HUES48 (cell line): ENCODE data around the gene MIS12.
A peak's percentile ranks its signal among the peaks of the same experiment; 100 is the strongest.

Experiments
- H3K27ac ChIP-seq: one replicate; pipeline ENCODE4 v1.7.0; 2013; ENCODE audit warnings: low read depth, low read length, inconsistent platforms
- H3K27me3 ChIP-seq: 2 replicates; pipeline ENCODE4 v1.6.1; 2013; ENCODE audit warnings: mild to moderate bottlenecking, low read length; ENCODE audit not compliant: control insufficient read depth, insufficient read depth
- H3K36me3 ChIP-seq: 2 replicates; pipeline ENCODE4 v1.6.1; 2013; ENCODE audit warnings: low read length; ENCODE audit not compliant: control insufficient read depth, insufficient read depth
- H3K4me1 ChIP-seq: 2 replicates; pipeline ENCODE4 v1.6.1; 2013; ENCODE audit warnings: mild to moderate bottlenecking, low read length; ENCODE audit not compliant: control insufficient read depth, insufficient read depth
- H3K4me3 ChIP-seq: 2 replicates; pipeline ENCODE4 v1.5.1; 2013; ENCODE audit warnings: mild to moderate bottlenecking, low read depth, low read length
- H3K9ac ChIP-seq: 2 replicates; pipeline ENCODE4 v1.6.1; 2013; ENCODE audit warnings: mild to moderate bottlenecking, low read depth, low read length, moderate library complexity
- H3K9me3 ChIP-seq: 2 replicates; pipeline ENCODE4 v1.6.1; 2013; ENCODE audit warnings: low read length; ENCODE audit not compliant: control insufficient read depth, insufficient read depth

The MIS12 gene, protein sequence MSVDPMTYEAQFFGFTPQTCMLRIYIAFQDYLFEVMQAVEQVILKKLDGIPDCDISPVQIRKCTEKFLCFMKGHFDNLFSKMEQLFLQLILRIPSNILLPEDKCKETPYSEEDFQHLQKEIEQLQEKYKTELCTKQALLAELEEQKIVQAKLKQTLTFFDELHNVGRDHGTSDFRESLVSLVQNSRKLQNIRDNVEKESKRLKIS

GRCh38 chr17:5486206-5487124 is at the start of gene MIS12:
MIS12 (plus strand) TSS chr17:5486566; CDS start chr17:5488863, 2,297 bp downstream.
- H3K27me3 ChIP-seq = no peaks in the 10 kb centered on the region
- H3K4me1 ChIP-seq = peaks cover 5% of the 10 kb centered on the region; the same call in 1 of the 2 replicates
- H3K36me3 ChIP-seq = peaks cover 64% of the 10 kb centered on the region
- H3K9me3 ChIP-seq = no peaks in the 10 kb centered on the region
- H3K9ac ChIP-seq = peak within 1 kb of the TSS; percentile 95
- peak within 1 kb of the TSS; percentile 98 for H3K27ac ChIP-seq
- H3K4me3 ChIP-seq = peak within 1 kb of the TSS; percentile 100

GRCh38 chr17:5437721-5438317 is 48.5 kb upstream of the MIS12 start:
- no peak overlapping the region for H3K27ac ChIP-seq
- H3K9me3 ChIP-seq = no peaks in the 10 kb centered on the region
- H3K4me1 ChIP-seq = no peaks in the 10 kb centered on the region; the same call in 1 of the 2 replicates
- no peaks in the 10 kb centered on the region for H3K27me3 ChIP-seq
- peaks cover 66% of the 10 kb centered on the region for H3K36me3 ChIP-seq
- H3K9ac ChIP-seq = peak overlapping the region; percentile 91
- H3K4me3 ChIP-seq = peak overlapping the region; percentile 98

- H3K4me3 ChIP-seq = peak within 1 kb of the TSS; percentile 98
- H3K9ac ChIP-seq = peak within 1 kb of the TSS; percentile 91
- H3K36me3 ChIP-seq = peaks cover 64% of the 10 kb centered on the region
- no peaks in the 10 kb centered on the region for H3K27me3 ChIP-seq
- no peaks in the 10 kb centered on the region; the same call in 1 of the 2 replicates for H3K4me1 ChIP-seq
- H3K27ac ChIP-seq = peak within 1 kb of the TSS; percentile 66
- no peaks in the 10 kb centered on the region for H3K9me3 ChIP-seq
These were observed 47.5 kb upstream of the MIS12 start, which contains the start of gene C1QBP for GRCh38 chr17:5438716-5439445. C1QBP (minus strand) TSS chr17:5439155; CDS start chr17:5439073, 82 bp downstream.

GRCh38 chr17:5439446-5439764 is 47.0 kb upstream of the MIS12 start:
- Histone ChIP-seq H3K27ac (peak overlapping the region; percentile 66), H3K36me3 (peaks cover 65% of the 10 kb centered on the region), H3K4me3 (peak overlapping the region; percentile 98), H3K9me3 (no peaks in the 10 kb centered on the region), H3K27me3 (no peaks in the 10 kb centered on the region), H3K4me1 (no peaks in the 10 kb centered on the region; the same call in 1 of the 2 replicates), H3K9ac (no peak overlapping the region)

DNA sequence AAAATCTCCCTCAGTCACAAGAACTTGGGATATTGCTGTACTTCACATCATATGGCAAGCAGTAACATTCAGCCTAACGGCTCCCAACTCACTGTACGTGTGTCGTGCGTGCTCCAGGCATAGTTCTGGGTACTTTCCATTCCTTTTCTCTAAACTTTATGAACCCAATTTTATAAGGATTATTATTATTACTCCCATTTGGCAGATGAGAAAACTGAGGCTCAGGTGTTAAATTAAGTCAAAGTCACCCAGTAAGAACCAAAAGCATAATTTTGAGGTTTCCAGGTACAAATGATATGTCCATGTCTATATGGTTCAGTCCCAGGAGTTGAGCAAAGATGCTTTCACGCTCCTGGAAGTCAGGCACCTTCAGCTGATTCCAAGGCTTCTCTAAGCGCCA is 42.6 kb upstream of the MIS12 start:
- H3K27me3 ChIP-seq = no peaks in the 10 kb centered on the region
- no peaks in the 10 kb centered on the region for H3K9me3 ChIP-seq
- H3K4me1 ChIP-seq = no peaks in the 10 kb centered on the region
- H3K36me3 ChIP-seq = peaks cover 71% of the 10 kb centered on the region
- no peak overlapping the region for H3K27ac ChIP-seq
- H3K9ac ChIP-seq = no peak overlapping the region
- H3K4me3 ChIP-seq = no peak overlapping the region

GRCh38 chr17:5444209-5444608 is 42.2 kb upstream of the MIS12 start:
- H3K27ac ChIP-seq = no peak overlapping the region
- H3K4me3 ChIP-seq = no peak overlapping the region
- H3K9me3 ChIP-seq = no peaks in the 10 kb centered on the region
- H3K27me3 ChIP-seq = no peaks in the 10 kb centered on the region
- peaks cover 76% of the 10 kb centered on the region for H3K36me3 ChIP-seq
- H3K9ac ChIP-seq = no peak overlapping the region
- no peaks in the 10 kb centered on the region for H3K4me1 ChIP-seq

DNA sequence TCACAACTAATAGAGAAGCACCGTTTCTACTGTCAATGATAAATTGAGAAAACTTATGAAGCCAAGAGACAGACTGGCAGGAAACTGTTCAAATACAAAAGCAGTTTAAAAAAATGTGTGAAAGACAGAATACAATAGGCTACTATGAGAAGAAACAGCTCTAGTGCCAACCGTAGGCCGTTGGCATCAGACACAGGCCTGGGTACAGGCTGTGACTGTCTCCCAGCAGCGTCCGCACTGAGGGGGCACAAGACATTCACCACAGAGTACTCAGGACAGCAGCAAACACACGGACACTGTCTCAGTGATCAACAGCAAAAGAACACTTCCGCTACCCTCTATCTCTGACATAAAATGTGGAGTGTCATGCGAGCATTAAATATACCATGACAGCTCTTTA is 39.6 kb upstream of the MIS12 start:
- Histone ChIP-seq H3K4me1 (no peaks in the 10 kb centered on the region), H3K4me3 (no peak overlapping the region), H3K9me3 (no peaks in the 10 kb centered on the region), H3K36me3 (peaks cover 92% of the 10 kb centered on the region), H3K9ac (no peak overlapping the region), H3K27me3 (no peaks in the 10 kb centered on the region), H3K27ac (no peak overlapping the region)

GRCh38 chr17:5464717-5465507 is 21.5 kb upstream of the MIS12 start:
- no peak overlapping the region for H3K4me3 ChIP-seq
- peaks cover 35% of the 10 kb centered on the region for H3K36me3 ChIP-seq
- no peak overlapping the region for H3K9ac ChIP-seq
- no peaks in the 10 kb centered on the region for H3K27me3 ChIP-seq
- no peak overlapping the region for H3K27ac ChIP-seq
- peaks cover 6% of the 10 kb centered on the region for H3K4me1 ChIP-seq
- no peaks in the 10 kb centered on the region for H3K9me3 ChIP-seq

- H3K9me3 ChIP-seq = no peaks in the 10 kb centered on the region
- peaks cover 6% of the 10 kb centered on the region for H3K4me1 ChIP-seq
- peak overlapping the region; percentile 91 for H3K4me3 ChIP-seq
- no peak overlapping the region for H3K27ac ChIP-seq
- no peaks in the 10 kb centered on the region for H3K27me3 ChIP-seq
- H3K9ac ChIP-seq = no peak overlapping the region
- H3K36me3 ChIP-seq = peaks cover 22% of the 10 kb centered on the region
These were observed 20.1 kb upstream of the MIS12 start for GRCh38 chr17:5466295-5466694.

DNA sequence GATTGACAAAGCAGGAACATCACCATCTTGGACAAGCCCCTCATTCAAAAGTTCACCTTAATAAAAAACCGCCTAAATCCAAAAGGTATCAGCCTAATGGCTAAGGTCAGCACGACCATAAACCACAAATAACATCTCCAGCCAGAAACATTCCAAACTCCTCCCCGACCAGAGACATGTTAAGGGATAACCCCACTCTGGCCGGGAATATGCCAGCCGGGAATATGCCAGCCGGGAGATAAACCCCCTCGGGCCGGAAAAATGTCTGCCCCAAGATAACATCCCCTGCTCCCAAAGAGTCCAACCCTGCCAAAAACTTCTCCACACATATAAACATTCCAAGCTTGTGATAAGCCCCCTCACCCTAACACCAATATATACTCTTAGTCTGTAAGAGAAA is 18.9 kb upstream of the MIS12 start:
- peak overlapping the region; percentile 91 for H3K4me3 ChIP-seq
- H3K9me3 ChIP-seq = no peaks in the 10 kb centered on the region
- no peak overlapping the region for H3K27ac ChIP-seq
- peak overlapping the region; percentile 78; the same call in 1 of the 2 replicates for H3K9ac ChIP-seq
- peaks cover 22% of the 10 kb centered on the region for H3K36me3 ChIP-seq
- H3K4me1 ChIP-seq = peaks cover 6% of the 10 kb centered on the region
- H3K27me3 ChIP-seq = no peaks in the 10 kb centered on the region
